Measurements from ENCODE around the gene IL25.

IL25 gene

DNA sequence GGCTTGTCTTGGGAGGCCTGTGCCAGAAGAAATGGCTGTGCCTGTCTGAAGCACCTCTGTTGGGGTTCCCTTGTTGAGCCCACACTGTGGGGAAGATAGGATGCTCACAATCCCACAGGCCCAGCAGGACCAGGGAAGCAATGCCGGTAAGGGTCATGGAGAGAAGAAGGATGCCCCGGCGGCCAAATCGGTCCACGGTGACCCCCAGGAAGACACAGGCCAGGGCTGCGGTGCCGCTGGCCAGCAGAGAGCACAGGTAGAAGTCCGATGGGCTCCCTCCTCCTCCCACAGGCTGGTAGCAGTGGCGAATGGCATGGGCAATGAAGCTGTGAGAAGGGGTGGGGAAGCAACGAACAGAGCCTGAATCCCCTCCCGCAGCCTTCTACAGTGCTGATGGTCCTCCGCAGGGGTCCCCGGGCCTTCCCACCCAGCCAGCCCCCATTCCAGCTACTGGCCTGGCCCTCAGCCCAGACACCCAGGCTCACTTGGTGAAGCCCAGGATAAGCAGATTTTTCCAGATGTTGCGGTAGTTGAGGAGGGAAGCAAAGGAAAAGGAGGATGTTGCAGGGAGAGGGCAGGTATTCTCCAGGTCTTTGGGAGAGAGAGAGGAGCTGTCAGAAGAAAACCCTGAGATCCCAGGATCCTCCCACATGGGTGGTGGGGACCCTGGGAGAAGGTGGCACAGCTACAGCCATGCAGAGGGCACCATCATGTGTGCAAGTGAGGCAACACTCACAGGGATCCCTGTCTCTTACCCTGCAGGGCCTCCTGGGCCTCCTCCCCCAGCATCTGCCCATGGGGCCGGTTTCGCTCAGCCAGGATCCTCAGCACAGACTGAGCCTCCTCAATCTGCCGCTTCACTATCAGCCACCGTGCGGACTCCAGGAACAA lies 25.0 kb upstream of the IL25 start:
- no peak overlapping the region for H3K4ac ChIP-seq (ENCODE audit: low read depth in 1 of 2, low read length in 2 of 2)
- no peak overlapping the region for H4K91ac ChIP-seq (ENCODE audit: low read length)
- H2BK120ac ChIP-seq (ENCODE audit: low read depth, low read length): no peak overlapping the region
- peaks cover 5% of the 10 kb centered on the region for H3K79me1 ChIP-seq (replicated peaks; ENCODE audit: low read length, poor library complexity, severe bottlenecking)
- DNase-seq: no peak
- peaks cover 0 to 11% of the 10 kb centered on the region in 2 experiments for H3K27me3 ChIP-seq (ENCODE audit: control insufficient read depth in 1 of 2, insufficient read depth in 1 of 2, low read length in 2 of 2)
- H2BK5ac ChIP-seq (ENCODE audit: low read depth, low read length, poor library complexity, severe bottlenecking): no peak overlapping the region
- H2BK15ac ChIP-seq (ENCODE audit: low read depth, poor library complexity, severe bottlenecking): no peak overlapping the region
- H2AK5ac ChIP-seq (ENCODE audit: low read length, severe bottlenecking): no peak overlapping the region
- no peak overlapping the region for H3K4me2 ChIP-seq (ENCODE audit: low read length, poor library complexity, severe bottlenecking)
- H3K9me3 ChIP-seq (ENCODE audit: control insufficient read depth, low read length): no peaks in the 10 kb centered on the region
- no peak overlapping the region for H3K4me3 ChIP-seq (ENCODE audit: insufficient read depth in 1 of 2, low read depth in 1 of 2, low read length in 2 of 2)
- no peak overlapping the region for H3K18ac ChIP-seq (ENCODE audit: low read depth in 1 of 2, low read length in 2 of 2)
- WGBS: 98% methylated on average over 18 of the region's 19 CpGs
- no peak overlapping the region for H3K27ac ChIP-seq (ENCODE audit: low read length, poor library complexity, severe bottlenecking)
- H3K9ac ChIP-seq (ENCODE audit: low read length): no peak overlapping the region
- H3K14ac ChIP-seq (ENCODE audit: low read length in 2 of 2): no peak overlapping the region
- peaks cover 0 to 32% of the 10 kb centered on the region in 2 experiments for H3K36me3 ChIP-seq (ENCODE audit: control insufficient read depth in 1 of 2, insufficient read depth in 2 of 2, low read depth in 1 of 2, low read length in 2 of 2)
- H2BK12ac ChIP-seq (ENCODE audit: low read length in 2 of 2): no peak overlapping the region
- no peak overlapping the region for H4K8ac ChIP-seq (ENCODE audit: low read length)
- H2AFZ ChIP-seq (ENCODE audit: low read depth, low read length): no peak overlapping the region
- no peak overlapping the region for H3K23ac ChIP-seq (ENCODE audit: low read length in 2 of 2)
- peaks cover 9% of the 10 kb centered on the region for H3K4me1 ChIP-seq (ENCODE audit: control insufficient read depth, insufficient read depth, low read depth, low read length)

- Histone ChIP-seq H3K4me1 (ENCODE audit: control insufficient read depth, insufficient read depth, low read depth, low read length) (peaks cover 9% of the 10 kb centered on the region), H3K27me3 (ENCODE audit: control insufficient read depth in 1 of 2, insufficient read depth in 1 of 2, low read length in 2 of 2) (peaks cover 0 to 8% of the 10 kb centered on the region in 2 experiments), H3K9me3 (ENCODE audit: control insufficient read depth, low read length) (no peaks in the 10 kb centered on the region), H2BK120ac (ENCODE audit: low read depth, low read length) (no peak overlapping the region), H2AFZ (ENCODE audit: low read depth, low read length) (no peak overlapping the region), H3K36me3 (ENCODE audit: control insufficient read depth in 1 of 2, insufficient read depth in 2 of 2, low read depth in 1 of 2, low read length in 2 of 2) (peaks cover 0 to 32% of the 10 kb centered on the region in 2 experiments), H3K18ac (ENCODE audit: low read depth in 1 of 2, low read length in 2 of 2) (no peak overlapping the region), H2BK12ac (ENCODE audit: low read length in 2 of 2) (no peak overlapping the region), H2BK5ac (ENCODE audit: low read depth, low read length, poor library complexity, severe bottlenecking) (no peak overlapping the region), H3K23ac (ENCODE audit: low read length in 2 of 2) (no peak overlapping the region), H2BK15ac (ENCODE audit: low read depth, poor library complexity, severe bottlenecking) (no peak overlapping the region), H4K8ac (ENCODE audit: low read length) (no peak overlapping the region), H3K27ac (ENCODE audit: low read length, poor library complexity, severe bottlenecking) (no peak overlapping the region), H3K9ac (ENCODE audit: low read length) (no peak overlapping the region), H2AK5ac (ENCODE audit: low read length, severe bottlenecking) (no peak overlapping the region), H3K4me3 (ENCODE audit: insufficient read depth in 1 of 2, low read depth in 1 of 2, low read length in 2 of 2) (no peak overlapping the region), H3K4me2 (ENCODE audit: low read length, poor library complexity, severe bottlenecking) (no peak overlapping the region), H4K91ac (ENCODE audit: low read length) (no peak overlapping the region), H3K4ac (ENCODE audit: low read depth in 1 of 2, low read length in 2 of 2) (no peak overlapping the region), H3K14ac (ENCODE audit: low read length in 2 of 2) (no peak overlapping the region), H3K79me1 (replicated peaks; ENCODE audit: low read length, poor library complexity, severe bottlenecking) (peaks cover 5% of the 10 kb centered on the region)
- no peak for DNase-seq
- 93% methylated on average over 5 of the region's 6 CpGs for WGBS
Measured at GRCh38 chr14:23348297-23348655, 24.3 kb upstream of the IL25 start.

- 83% methylated on average over 5 of the region's 8 CpGs for WGBS
- H3K36me3 ChIP-seq (ENCODE audit: control insufficient read depth in 1 of 2, insufficient read depth in 2 of 2, low read depth in 1 of 2, low read length in 2 of 2): peaks cover 0 to 32% of the 10 kb centered on the region in 2 experiments
- H3K9ac ChIP-seq (ENCODE audit: low read length): no peak overlapping the region
- H4K8ac ChIP-seq (ENCODE audit: low read length): no peak overlapping the region
- no peak overlapping the region for H3K4ac ChIP-seq (ENCODE audit: low read depth in 1 of 2, low read length in 2 of 2)
- DNase-seq: no peak
- no peak overlapping the region for H2BK120ac ChIP-seq (ENCODE audit: low read depth, low read length)
- H2AK5ac ChIP-seq (ENCODE audit: low read length, severe bottlenecking): no peak overlapping the region
- H3K23ac ChIP-seq (ENCODE audit: low read length in 2 of 2): no peak overlapping the region
- no peaks in the 10 kb centered on the region for H3K9me3 ChIP-seq (ENCODE audit: control insufficient read depth, low read length)
- H3K18ac ChIP-seq (ENCODE audit: low read depth in 1 of 2, low read length in 2 of 2): no peak overlapping the region
- H4K91ac ChIP-seq (ENCODE audit: low read length): no peak overlapping the region
- H3K4me2 ChIP-seq (ENCODE audit: low read length, poor library complexity, severe bottlenecking): no peak overlapping the region
- no peak overlapping the region for H3K27ac ChIP-seq (ENCODE audit: low read length, poor library complexity, severe bottlenecking)
- peaks cover 5% of the 10 kb centered on the region for H3K79me1 ChIP-seq (replicated peaks; ENCODE audit: low read length, poor library complexity, severe bottlenecking)
- H2AFZ ChIP-seq (ENCODE audit: low read depth, low read length): no peak overlapping the region
- H2BK12ac ChIP-seq (ENCODE audit: low read length in 2 of 2): no peak overlapping the region
- H3K4me3 ChIP-seq (ENCODE audit: insufficient read depth in 1 of 2, low read depth in 1 of 2, low read length in 2 of 2): no peak overlapping the region
- H2BK5ac ChIP-seq (ENCODE audit: low read depth, low read length, poor library complexity, severe bottlenecking): no peak overlapping the region
- H2BK15ac ChIP-seq (ENCODE audit: low read depth, poor library complexity, severe bottlenecking): no peak overlapping the region
- no peak overlapping the region for H3K14ac ChIP-seq (ENCODE audit: low read length in 2 of 2)
- peaks cover 9% of the 10 kb centered on the region for H3K4me1 ChIP-seq (ENCODE audit: control insufficient read depth, insufficient read depth, low read depth, low read length)
- peaks cover 0 to 10% of the 10 kb centered on the region in 2 experiments for H3K27me3 ChIP-seq (ENCODE audit: control insufficient read depth in 1 of 2, insufficient read depth in 1 of 2, low read length in 2 of 2)
Measured at GRCh38 chr14:23349156-23349845, 23.3 kb upstream of the IL25 start.

All from mesenchymal stem cell (in vitro differentiated cells and primary cell).